Transverse colon (tissue), 4 donors: ENCODE measurements around the gene BPIFA3. TPM values are rescaled to one million over a fixed set of nuclear protein-coding genes. Genes with fewer than 3 reads are reported as not detected.
"Not testable (repeated sequence)": the region's sequence is repeated elsewhere in the genome, so short reads cannot be mapped to it uniquely, and the experiment has no call there.

ENCODE experiments used
- DNase-seq: peaks from one replicate; pipeline ENCODE4 v3.0.0-alpha.2; 2019
- H3K27ac ChIP-seq, 4 donors: fragments of 200-600 bp; sonication (generic); 2 replicates each; pipeline ENCODE4 v1.5.1; 2016 to 2018; ENCODE audit warnings: inconsistent platforms in 4 of 4
- H3K27me3 ChIP-seq: fragments of 200-600 bp; sonication (generic); 2 replicates; pipeline ENCODE4 v1.5.1; 2017; ENCODE audit warnings: inconsistent platforms
- H3K36me3 ChIP-seq, 4 donors: fragments of 200-600 bp; sonication (generic); 2 replicates each; pipeline ENCODE4 v1.5.1; 2017 to 2019; ENCODE audit warnings: inconsistent platforms in 4 of 4
- H3K4me1 ChIP-seq, 4 donors: fragments of 200-600 bp; sonication (generic); 2 replicates each; pipeline ENCODE4 v1.5.1; 2017 to 2020; ENCODE audit warnings: inconsistent platforms in 4 of 4
- H3K4me3 ChIP-seq, 4 donors: fragments of 200-600 bp; sonication (generic); 1 replicate in 1 of 4; 2 replicates in 3 of 4; pipeline versions ENCODE4 v1.5.1 to v1.6.1; 2017 to 2019; ENCODE audit warnings: inconsistent platforms in 4 of 4
- H3K9me3 ChIP-seq, 2 donors: fragments of 200-600 bp; sonication (generic); 2 replicates each; pipeline ENCODE4 v1.5.1; 2017 to 2019; ENCODE audit warnings: inconsistent platforms in 2 of 2
- CTCF ChIP-seq, 5 experiments: fragments of 200-600 bp in 3 of 5; fragments of 450-650 bp in 2 of 5; sonication (generic) in 3 of 5; IDR thresholded peaks; 1 replicate in 2 of 5; 2 replicates in 3 of 5; pipeline ENCODE4 v1.5.1; 2016 to 2017; ENCODE audit warnings: antibody characterized with exemption in 5 of 5, inconsistent platforms in 3 of 5, mild to moderate bottlenecking in 2 of 5, moderate library complexity in 1 of 5
- EP300 ChIP-seq: sonication (generic); formaldehyde crosslinking; IDR thresholded peaks from one replicate; pipeline ENCODE4 v1.6.1; 2017; ENCODE audit warnings: antibody characterized with exemption, low read depth
- POLR2A ChIP-seq: fragments of 450-650 bp; IDR thresholded peaks from one replicate; pipeline ENCODE4 v1.6.1; 2016; ENCODE audit warnings: antibody characterized with exemption, mild to moderate bottlenecking, moderate library complexity
- POLR2AphosphoS5 ChIP-seq, 3 donors: sonication (generic); formaldehyde crosslinking; IDR thresholded peaks; one replicate each; pipeline ENCODE4 v1.6.1; 2016; ENCODE audit warnings: antibody characterized with exemption in 3 of 3
- WGBS, 2 donors: methylation state at CpG; one replicate each; pipeline ENCODE4 v1.1.5; 2018; ENCODE audit warnings: low coverage in 1 of 2; 5-methylcytosine and 5-hydroxymethylcytosine counted together
- in situ Hi-C, 4 donors: fragments of 200-750 bp; cut with MboI; loops; one replicate each; pipeline versions ENCODE4 v1.15.0 to v1.15.1; 2017; ENCODE audit warnings: low sequenced_read_pairs in 3 of 4, low pct_ligation_motif_present in 1 of 4, low pct_unique_long_range_greater_than_20kb in 1 of 4
- intact Hi-C: fragments of 100-400 bp; cut with DNase I; formaldehyde crosslinking; loops from one replicate; pipeline ENCODE4 v1.15.1; 2023; ENCODE audit warnings: low total_unique reads
- total RNA-seq, 4 donors: library from RNA; depleted of rRNA; stranded (reverse); fragments of >200 nt; gene quantifications; one replicate each; pipeline ENCODE4 v1.1.0, GENCODE V29; 2016

BPIFA3 gene
- total RNA-seq, 4 donors from 2014 or later, result not detected

GRCh38 chr20:33181482-33182093 is 35.6 kb upstream of the BPIFA3 start:
- 43% methylated on average over 1 of the region's 1 CpG; no CpG with 5 or more reads in 1 of the 2 donors for WGBS, 2 donors
- in situ Hi-C loops, result no loop called here
- no peak overlapping the region for H3K4me3 ChIP-seq

GRCh38 chr20:33183312-33183711 is 33.8 kb upstream of the BPIFA3 start:
- 73% methylated on average over 2 of the region's 2 CpGs; no CpG with 5 or more reads in 1 of the 2 donors for WGBS, 2 donors
- Histone ChIP-seq H3K36me3 (no peaks in the 10 kb centered on the region), H3K27me3 (no peaks in the 10 kb centered on the region), H3K4me3 (no peak overlapping the region), H3K9me3 (no peaks in the 10 kb centered on the region), H3K4me1 (no peaks in the 10 kb centered on the region), H3K27ac (no peak overlapping the region)
- no peak for DNase-seq
- TF ChIP-seq POLR2AphosphoS5 (IDR thresholded peaks at IDR 0.05) (no peak), CTCF (IDR thresholded peaks at IDR 0.05) (no peak), EP300 (no peak), POLR2A (no peak)
- intact Hi-C loops (no loop called here), in situ Hi-C loops (no loop called here)

More at GRCh38 chr20:33181482-33182093, 35.6 kb upstream of the BPIFA3 start:
- no peaks in the 10 kb centered on the region for H3K27me3 ChIP-seq
- DNase-seq, result no peak
- no peaks in the 10 kb centered on the region for H3K9me3 ChIP-seq
- H3K27ac ChIP-seq, result no peak overlapping the region
- TF ChIP-seq POLR2AphosphoS5 (IDR thresholded peaks at IDR 0.05) (no peak), CTCF (IDR thresholded peaks at IDR 0.05) (no peak), POLR2A (no peak), EP300 (no peak)
- H3K4me1 ChIP-seq, result no peaks in the 10 kb centered on the region
- intact Hi-C loops, result no loop called here
- H3K36me3 ChIP-seq, result no peaks in the 10 kb centered on the region

- H3K4me1 ChIP-seq, H3K4me3 ChIP-seq, H3K9me3 ChIP-seq, H3K27ac ChIP-seq, H3K36me3 ChIP-seq, in situ Hi-C loops, H3K27me3 ChIP-seq, intact Hi-C loops, DNase-seq: not testable (repeated sequence)
- 96% methylated on average over 20 of the region's 40 CpGs; no CpG with 5 or more reads in 1 of the 2 donors for WGBS, 2 donors
Observed at GRCh38 chr20:33185031-33185590, 32.0 kb upstream of the BPIFA3 start.

- H3K36me3 ChIP-seq, result no peaks in the 10 kb centered on the region
- H3K27ac ChIP-seq, result no peak overlapping the region
- intact Hi-C loops, result no loop called here
- H3K4me1 ChIP-seq, result no peaks in the 10 kb centered on the region
- 76 to 80% methylated on average over 2 to 4 of the region's 4 CpGs for WGBS, 2 donors
- no peaks in the 10 kb centered on the region for H3K9me3 ChIP-seq
- TF ChIP-seq POLR2AphosphoS5 (IDR thresholded peaks at IDR 0.05), result no peak
- TF ChIP-seq CTCF (IDR thresholded peaks at IDR 0.05), result no peak
- TF ChIP-seq EP300, result no peak
- TF ChIP-seq POLR2A, result no peak
- in situ Hi-C loops, result no loop called here
- no peak overlapping the region for H3K4me3 ChIP-seq
- DNase-seq, result no peak
- H3K27me3 ChIP-seq, result no peaks in the 10 kb centered on the region
Observed at GRCh38 chr20:33187491-33187890, 29.7 kb upstream of the BPIFA3 start.

GRCh38 chr20:33188421-33188820 is 28.7 kb upstream of the BPIFA3 start:
- 86 to 97% methylated on average over 6 to 9 of the region's 9 CpGs for WGBS, 2 donors
- intact Hi-C loops, result no loop called here
- DNase-seq, result no peak
- Histone ChIP-seq H3K4me3 (no peak overlapping the region), H3K9me3 (no peaks in the 10 kb centered on the region), H3K27me3 (no peaks in the 10 kb centered on the region), H3K4me1 (no peaks in the 10 kb centered on the region), H3K27ac (no peak overlapping the region), H3K36me3 (no peaks in the 10 kb centered on the region)
- TF ChIP-seq EP300, result no peak
- no peak for TF ChIP-seq CTCF (IDR thresholded peaks at IDR 0.05)
- no peak for TF ChIP-seq POLR2AphosphoS5 (IDR thresholded peaks at IDR 0.05)
- no peak for TF ChIP-seq POLR2A
- in situ Hi-C loops, result no loop called here
